ENCODE data around the gene NPTXR. TPM values are rescaled to one million over a fixed set of nuclear protein-coding genes. Genes with fewer than 3 reads are reported as not detected.

The NPTXR gene
- 1 to 10 TPM; 5.9 to 6.8 TPM for total RNA-seq

- DNase-seq (peak; percentile 58), ATAC-seq (ENCODE audit: low read depth) (peak; percentile 45)
- peak within 1 kb of the TSS; percentile 72 for H3K4me3 Mint-ChIP-seq
- no peaks in the 10 kb centered on the region for H3K9me3 Mint-ChIP-seq
- H3K36me3 Mint-ChIP-seq, result no peaks in the 10 kb centered on the region
- POLR2A ChIA-PET, result interaction anchor here (1.0 to 1.8 kb wide), 3 partner anchors 7 to 110 kb away, joined by 3 to 10 read pairs (median 3); partner anchors contain the start of gene SUN2
- peaks cover 63% of the 10 kb centered on the region for H3K27me3 Mint-ChIP-seq
- peaks cover 5% of the 10 kb centered on the region for H3K4me1 Mint-ChIP-seq
- H3K27ac Mint-ChIP-seq, result no peak within 1 kb of the TSS
These were observed at the start of gene NPTXR for GRCh38 chr22:38843657-38844314. NPTXR (minus strand) TSS chr22:38844028.

- no peaks in the 10 kb centered on the region for H3K4me1 Mint-ChIP-seq
- H3K27me3 Mint-ChIP-seq, result peaks cover 47% of the 10 kb centered on the region
- no peaks in the 10 kb centered on the region for H3K36me3 Mint-ChIP-seq
- POLR2A ChIA-PET, result no interaction called here
- H3K27ac Mint-ChIP-seq, result no peak overlapping the region
- no peaks in the 10 kb centered on the region for H3K9me3 Mint-ChIP-seq
- ATAC-seq (ENCODE audit: low read depth) (no peak), DNase-seq (no peak)
- no peak overlapping the region for H3K4me3 Mint-ChIP-seq
These were observed 47.4 kb upstream of the NPTXR start for GRCh38 chr22:38891256-38891655.

GRCh38 chr22:38890377-38890776, 46.5 kb upstream of the NPTXR start:
- H3K4me3 Mint-ChIP-seq, result no peak overlapping the region
- no peak for DNase-seq
- H3K27me3 Mint-ChIP-seq, result peaks cover 42% of the 10 kb centered on the region
- no peaks in the 10 kb centered on the region for H3K4me1 Mint-ChIP-seq
- H3K9me3 Mint-ChIP-seq, result no peaks in the 10 kb centered on the region
- H3K27ac Mint-ChIP-seq, result no peak overlapping the region
- POLR2A ChIA-PET, result interaction anchor here (0.7 kb wide), 1 partner anchor 883 kb away, joined by 4 read pairs; no protein-coding TSS in a partner anchor
- H3K36me3 Mint-ChIP-seq, result no peaks in the 10 kb centered on the region
- ATAC-seq (ENCODE audit: low read depth), result no peak

- Mint-ChIP-seq H3K27me3 (peaks cover 11% of the 10 kb centered on the region), H3K36me3 (no peaks in the 10 kb centered on the region), H3K4me1 (peaks cover 5% of the 10 kb centered on the region), H3K9me3 (no peaks in the 10 kb centered on the region), H3K27ac (no peak overlapping the region), H3K4me3 (no peak overlapping the region)
- DNase-seq, result no peak
- POLR2A ChIA-PET, result interaction anchor here (0.7 kb wide), 1 partner anchor 36 kb away, joined by 3 read pairs; no protein-coding TSS in a partner anchor
- ATAC-seq (ENCODE audit: low read depth), result no peak
These were observed 42.5 kb upstream of the NPTXR start for GRCh38 chr22:38886333-38886732.

- DNase-seq, result no peak
- H3K9me3 Mint-ChIP-seq, result no peaks in the 10 kb centered on the region
- peaks cover 13% of the 10 kb centered on the region for H3K27me3 Mint-ChIP-seq
- no peak overlapping the region for H3K4me3 Mint-ChIP-seq
- peaks cover 5% of the 10 kb centered on the region for H3K4me1 Mint-ChIP-seq
- H3K27ac Mint-ChIP-seq, result no peak overlapping the region
- ATAC-seq (ENCODE audit: low read depth), result no peak
- POLR2A ChIA-PET, result no interaction called here
- no peaks in the 10 kb centered on the region for H3K36me3 Mint-ChIP-seq
These were observed 39.3 kb upstream of the NPTXR start for GRCh38 chr22:38882972-38883622.

GRCh38 chr22:38881997-38882879, 38.4 kb upstream of the NPTXR start:
- no peak overlapping the region for H3K4me3 Mint-ChIP-seq
- no peak for DNase-seq
- no peaks in the 10 kb centered on the region for H3K36me3 Mint-ChIP-seq
- H3K9me3 Mint-ChIP-seq, result no peaks in the 10 kb centered on the region
- no peak for ATAC-seq (ENCODE audit: low read depth)
- no peak overlapping the region for H3K27ac Mint-ChIP-seq
- POLR2A ChIA-PET, result no interaction called here
- H3K27me3 Mint-ChIP-seq, result peaks cover 13% of the 10 kb centered on the region
- peaks cover 5% of the 10 kb centered on the region for H3K4me1 Mint-ChIP-seq

GRCh38 chr22:38881464-38881871, 37.6 kb upstream of the NPTXR start:
- Mint-ChIP-seq H3K4me3 (no peak overlapping the region), H3K4me1 (peaks cover 5% of the 10 kb centered on the region), H3K36me3 (no peaks in the 10 kb centered on the region), H3K9me3 (no peaks in the 10 kb centered on the region), H3K27me3 (peaks cover 15% of the 10 kb centered on the region), H3K27ac (no peak overlapping the region)
- ATAC-seq (ENCODE audit: low read depth) (no peak), DNase-seq (no peak)
- POLR2A ChIA-PET, result no interaction called here

- DNase-seq, result no peak
- peaks cover 7% of the 10 kb centered on the region for H3K4me1 Mint-ChIP-seq
- no peak for ATAC-seq (ENCODE audit: low read depth)
- H3K27me3 Mint-ChIP-seq, result peaks cover 17% of the 10 kb centered on the region
- no peaks in the 10 kb centered on the region for H3K9me3 Mint-ChIP-seq
- no peaks in the 10 kb centered on the region for H3K36me3 Mint-ChIP-seq
- H3K27ac Mint-ChIP-seq, result no peak overlapping the region
- H3K4me3 Mint-ChIP-seq, result no peak overlapping the region
- POLR2A ChIA-PET, result interaction anchor here (1.1 kb wide), 1 partner anchor 10 kb away, joined by 3 read pairs; no protein-coding TSS in a partner anchor
These were observed 36.1 kb upstream of the NPTXR start for GRCh38 chr22:38879961-38880360.

- Mint-ChIP-seq H3K4me3 (no peak overlapping the region), H3K27ac (no peak overlapping the region), H3K27me3 (peaks cover 20% of the 10 kb centered on the region)
These were observed 35.4 kb upstream of the NPTXR start for GRCh38 chr22:38879108-38879729.

GRCh38 chr22:38878001-38878400, 34.2 kb upstream of the NPTXR start:
- H3K9me3 Mint-ChIP-seq, result no peaks in the 10 kb centered on the region
- POLR2A ChIA-PET, result no interaction called here
- H3K27me3 Mint-ChIP-seq, result peaks cover 29% of the 10 kb centered on the region
- ATAC-seq (ENCODE audit: low read depth), result no peak
- no peak for DNase-seq
- no peak overlapping the region for H3K4me3 Mint-ChIP-seq
- no peak overlapping the region for H3K27ac Mint-ChIP-seq
- no peaks in the 10 kb centered on the region for H3K36me3 Mint-ChIP-seq
- peaks cover 18% of the 10 kb centered on the region for H3K4me1 Mint-ChIP-seq

More at GRCh38 chr22:38879108-38879729, 35.4 kb upstream of the NPTXR start:
- POLR2A ChIA-PET, result interaction anchor here (1.1 kb wide), 1 partner anchor 9 kb away, joined by 3 read pairs; no protein-coding TSS in a partner anchor
- no peaks in the 10 kb centered on the region for H3K9me3 Mint-ChIP-seq
- no peak for ATAC-seq (ENCODE audit: low read depth)
- peaks cover 8% of the 10 kb centered on the region for H3K4me1 Mint-ChIP-seq
- no peak for DNase-seq
- H3K36me3 Mint-ChIP-seq, result no peaks in the 10 kb centered on the region

- Mint-ChIP-seq H3K4me3 (no peak overlapping the region), H3K27me3 (peaks cover 24% of the 10 kb centered on the region), H3K4me1 (peaks cover 28% of the 10 kb centered on the region), H3K27ac (no peak overlapping the region), H3K9me3 (no peaks in the 10 kb centered on the region), H3K36me3 (peaks cover 1% of the 10 kb centered on the region)
- ATAC-seq (ENCODE audit: low read depth) (no peak), DNase-seq (no peak)
- POLR2A ChIA-PET, result no interaction called here
These were observed 30.8 kb upstream of the NPTXR start for GRCh38 chr22:38874529-38875222.

GRCh38 chr22:38873469-38874411, 29.9 kb upstream of the NPTXR start:
- no peaks in the 10 kb centered on the region for H3K9me3 Mint-ChIP-seq
- ATAC-seq (ENCODE audit: low read depth), result no peak
- POLR2A ChIA-PET, result interaction anchor here (0.7 kb wide), 1 partner anchor 446 kb away, joined by 4 read pairs; no protein-coding TSS in a partner anchor
- peaks cover 31% of the 10 kb centered on the region for H3K4me1 Mint-ChIP-seq
- H3K36me3 Mint-ChIP-seq, result peaks cover 1% of the 10 kb centered on the region
- peaks cover 20% of the 10 kb centered on the region for H3K27me3 Mint-ChIP-seq
- no peak for DNase-seq
- no peak overlapping the region for H3K27ac Mint-ChIP-seq
- H3K4me3 Mint-ChIP-seq, result peak overlapping the region; percentile 90

Measured in activated naive CD8-positive, alpha-beta T cell treated with anti-CD3 and anti-CD28 coated beads, Interleukin-2, amount 10 ng/mL, durations not matched to agents 7 days and 5 days (primary cell).